ENCODE measurements around the gene LGALS3BP. TPM values are rescaled to one million over a fixed set of nuclear protein-coding genes. Genes with fewer than 3 reads are reported as not detected.

Gene LGALS3BP
- total RNA-seq, 1 donor, result 457 TPM

- H2AFZ ChIP-seq (ENCODE audit: low read length), result peak overlapping the region; percentile 68
- no peak for TF ChIP-seq CTCF (IDR thresholded peaks at IDR 0.05; ENCODE audit: extremely low read depth, low read depth, low read length)
- peak overlapping the region; percentile 83 for H3K27ac ChIP-seq (ENCODE audit: low read depth, low read length)
- peak overlapping the region; percentile 96 for H3K4me3 ChIP-seq (ENCODE audit: insufficient read depth, low read length)
- DNase-seq (ENCODE audit: insufficient read length, low spot score, missing footprints), result peak; percentile 84
- H3K27me3 ChIP-seq (ENCODE audit: insufficient read depth, low read length), result no peaks in the 10 kb centered on the region
- peak overlapping the region; percentile 99 for H3K4me2 ChIP-seq (ENCODE audit: insufficient read depth, low read length)
- no peaks in the 10 kb centered on the region for H3K9me3 ChIP-seq (ENCODE audit: low read depth, low read length)
- peaks cover 36% of the 10 kb centered on the region for H4K20me1 ChIP-seq (ENCODE audit: insufficient read depth, low read length)
- peaks cover 30% of the 10 kb centered on the region for H3K4me1 ChIP-seq (ENCODE audit: insufficient read depth, low read length)
- peaks cover 51% of the 10 kb centered on the region for H3K79me2 ChIP-seq (ENCODE audit: insufficient read depth, low read length)
- no peaks in the 10 kb centered on the region for H3K36me3 ChIP-seq (ENCODE audit: insufficient read depth, low read length)
Measured at GRCh38 chr17:79008666-79009387, 29.1 kb upstream of the LGALS3BP start.

GRCh38 chr17:79007504-79008381, 28.0 kb upstream of the LGALS3BP start:
- peaks cover 62% of the 10 kb centered on the region for H3K79me2 ChIP-seq (ENCODE audit: insufficient read depth, low read length)
- no peaks in the 10 kb centered on the region for H3K27me3 ChIP-seq (ENCODE audit: insufficient read depth, low read length)
- peak overlapping the region; percentile 99 for H3K4me2 ChIP-seq (ENCODE audit: insufficient read depth, low read length)
- no peaks in the 10 kb centered on the region for H3K36me3 ChIP-seq (ENCODE audit: insufficient read depth, low read length)
- DNase-seq (ENCODE audit: insufficient read length, low spot score, missing footprints), result peak; percentile 68
- peak overlapping the region; percentile 96 for H3K4me3 ChIP-seq (ENCODE audit: insufficient read depth, low read length)
- peaks cover 42% of the 10 kb centered on the region for H4K20me1 ChIP-seq (ENCODE audit: insufficient read depth, low read length)
- no peaks in the 10 kb centered on the region for H3K9me3 ChIP-seq (ENCODE audit: low read depth, low read length)
- peak overlapping the region; percentile 83 for H3K27ac ChIP-seq (ENCODE audit: low read depth, low read length)
- no peak overlapping the region for H2AFZ ChIP-seq (ENCODE audit: low read length)
- H3K4me1 ChIP-seq (ENCODE audit: insufficient read depth, low read length), result peaks cover 30% of the 10 kb centered on the region
- no peak for TF ChIP-seq CTCF (IDR thresholded peaks at IDR 0.05; ENCODE audit: extremely low read depth, low read depth, low read length)

GRCh38 chr17:79006794-79007503, 27.2 kb upstream of the LGALS3BP start:
- Histone ChIP-seq H3K79me2 (ENCODE audit: insufficient read depth, low read length) (peaks cover 70% of the 10 kb centered on the region), H3K36me3 (ENCODE audit: insufficient read depth, low read length) (peaks cover 2% of the 10 kb centered on the region), H3K4me1 (ENCODE audit: insufficient read depth, low read length) (peaks cover 26% of the 10 kb centered on the region), H2AFZ (ENCODE audit: low read length) (no peak overlapping the region), H3K4me2 (ENCODE audit: insufficient read depth, low read length) (no peak overlapping the region), H4K20me1 (ENCODE audit: insufficient read depth, low read length) (peaks cover 50% of the 10 kb centered on the region), H3K27me3 (ENCODE audit: insufficient read depth, low read length) (no peaks in the 10 kb centered on the region), H3K9me3 (ENCODE audit: low read depth, low read length) (no peaks in the 10 kb centered on the region), H3K4me3 (ENCODE audit: insufficient read depth, low read length) (no peak overlapping the region), H3K27ac (ENCODE audit: low read depth, low read length) (no peak overlapping the region)
- DNase-seq (ENCODE audit: insufficient read length, low spot score, missing footprints), result peak; percentile 29
- TF ChIP-seq CTCF (IDR thresholded peaks at IDR 0.05; ENCODE audit: extremely low read depth, low read depth, low read length), result no peak
